Neural crest cell (in vitro differentiated cells): ENCODE results near the gene RWDD4. TPM values are rescaled to one million over a fixed set of nuclear protein-coding genes. Genes with fewer than 3 reads are reported as not detected.
A peak's percentile ranks its signal among the peaks of the same experiment; 100 is the strongest.

Experiments
- DNase-seq: peaks from one replicate; pipeline ENCODE4 v3.0.0; 2021; ENCODE audit warnings: low read depth, mixed read lengths, low spot score
- H3K27ac Mint-ChIP-seq: one replicate; pipeline ENCODE4 v1.8.0; 2021; ENCODE audit warnings: mild to moderate bottlenecking, mixed read lengths; ENCODE audit not compliant: unreplicated experiment
- H3K27me3 Mint-ChIP-seq: 2 replicates; pipeline ENCODE4 v1.8.0; 2021; ENCODE audit warnings: low read depth, mild to moderate bottlenecking, mixed read lengths
- H3K36me3 Mint-ChIP-seq: 2 replicates; pipeline ENCODE4 v1.8.0; 2021; ENCODE audit warnings: low read depth, mild to moderate bottlenecking, mixed read lengths
- H3K4me1 Mint-ChIP-seq: 2 replicates; pipeline ENCODE4 v1.8.0; 2021; ENCODE audit warnings: mixed read lengths
- H3K4me3 Mint-ChIP-seq: one replicate; pipeline ENCODE4 v1.8.0; 2021; ENCODE audit warnings: mild to moderate bottlenecking, mixed read lengths
- H3K9me3 Mint-ChIP-seq: 2 replicates; pipeline ENCODE4 v1.8.0; 2021; ENCODE audit warnings: mixed read lengths
- CTCF ChIP-seq: fragments of 200-600 bp; sonication (generic); conservative IDR thresholded peaks from 2 replicates; pipeline ENCODE4 v1.5.0; 2021; ENCODE audit warnings: antibody characterized with exemption, mild to moderate bottlenecking
- total RNA-seq: library from RNA; stranded (reverse); gene quantifications from 2 replicates; pipeline ENCODE4 v1.2.1, GENCODE V29; 2021

The RWDD4 gene
- total RNA-seq, 1 donor from 2014 or later: 17.4 TPM

GRCh38 chr4:183611210-183611830 lies 47.7 kb downstream of the RWDD4 start:
- no peak for TF ChIP-seq CTCF
- H3K27ac Mint-ChIP-seq: no peak overlapping the region
- no peaks in the 10 kb centered on the region for H3K36me3 Mint-ChIP-seq
- DNase-seq: no peak
- H3K4me3 Mint-ChIP-seq: no peak overlapping the region
- H3K9me3 Mint-ChIP-seq: no peaks in the 10 kb centered on the region
- H3K27me3 Mint-ChIP-seq: no peaks in the 10 kb centered on the region
- H3K4me1 Mint-ChIP-seq: no peaks in the 10 kb centered on the region

- Mint-ChIP-seq H3K27me3 (no peaks in the 10 kb centered on the region), H3K27ac (no peak overlapping the region), H3K36me3 (no peaks in the 10 kb centered on the region), H3K9me3 (no peaks in the 10 kb centered on the region), H3K4me1 (no peaks in the 10 kb centered on the region), H3K4me3 (no peak overlapping the region)
- no peak for TF ChIP-seq CTCF
- no peak for DNase-seq
Observed at GRCh38 chr4:183610613-183611012, 48.4 kb downstream of the RWDD4 start.

GRCh38 chr4:183610033-183610432 lies 49.0 kb downstream of the RWDD4 start:
- Mint-ChIP-seq H3K27me3 (no peaks in the 10 kb centered on the region), H3K9me3 (no peaks in the 10 kb centered on the region), H3K4me1 (no peaks in the 10 kb centered on the region), H3K4me3 (no peak overlapping the region), H3K36me3 (no peaks in the 10 kb centered on the region), H3K27ac (peak overlapping the region; percentile 35)
- TF ChIP-seq CTCF: no peak
- DNase-seq: no peak

- no peaks in the 10 kb centered on the region for H3K9me3 Mint-ChIP-seq
- no peak overlapping the region for H3K4me3 Mint-ChIP-seq
- TF ChIP-seq CTCF: no peak
- H3K27ac Mint-ChIP-seq: no peak overlapping the region
- no peak for DNase-seq
- no peaks in the 10 kb centered on the region for H3K27me3 Mint-ChIP-seq
- no peaks in the 10 kb centered on the region for H3K4me1 Mint-ChIP-seq
- H3K36me3 Mint-ChIP-seq: no peaks in the 10 kb centered on the region
Observed at GRCh38 chr4:183609151-183609550, 49.8 kb downstream of the RWDD4 start.

GRCh38 chr4:183607894-183608293 lies 51.1 kb downstream of the RWDD4 start:
- no peak overlapping the region for H3K27ac Mint-ChIP-seq
- DNase-seq: no peak
- no peaks in the 10 kb centered on the region for H3K9me3 Mint-ChIP-seq
- H3K4me1 Mint-ChIP-seq: no peaks in the 10 kb centered on the region
- no peaks in the 10 kb centered on the region for H3K36me3 Mint-ChIP-seq
- no peaks in the 10 kb centered on the region for H3K27me3 Mint-ChIP-seq
- no peak for TF ChIP-seq CTCF
- H3K4me3 Mint-ChIP-seq: no peak overlapping the region
